ENCODE measurements around the gene FHL3. TPM values are rescaled to one million over a fixed set of nuclear protein-coding genes. Genes with fewer than 3 reads are reported as not detected.

FHL3 gene
- 12.6 TPM for polyA plus RNA-seq (2012; ENCODE audit: insufficient read depth, insufficient read length)

DNA sequence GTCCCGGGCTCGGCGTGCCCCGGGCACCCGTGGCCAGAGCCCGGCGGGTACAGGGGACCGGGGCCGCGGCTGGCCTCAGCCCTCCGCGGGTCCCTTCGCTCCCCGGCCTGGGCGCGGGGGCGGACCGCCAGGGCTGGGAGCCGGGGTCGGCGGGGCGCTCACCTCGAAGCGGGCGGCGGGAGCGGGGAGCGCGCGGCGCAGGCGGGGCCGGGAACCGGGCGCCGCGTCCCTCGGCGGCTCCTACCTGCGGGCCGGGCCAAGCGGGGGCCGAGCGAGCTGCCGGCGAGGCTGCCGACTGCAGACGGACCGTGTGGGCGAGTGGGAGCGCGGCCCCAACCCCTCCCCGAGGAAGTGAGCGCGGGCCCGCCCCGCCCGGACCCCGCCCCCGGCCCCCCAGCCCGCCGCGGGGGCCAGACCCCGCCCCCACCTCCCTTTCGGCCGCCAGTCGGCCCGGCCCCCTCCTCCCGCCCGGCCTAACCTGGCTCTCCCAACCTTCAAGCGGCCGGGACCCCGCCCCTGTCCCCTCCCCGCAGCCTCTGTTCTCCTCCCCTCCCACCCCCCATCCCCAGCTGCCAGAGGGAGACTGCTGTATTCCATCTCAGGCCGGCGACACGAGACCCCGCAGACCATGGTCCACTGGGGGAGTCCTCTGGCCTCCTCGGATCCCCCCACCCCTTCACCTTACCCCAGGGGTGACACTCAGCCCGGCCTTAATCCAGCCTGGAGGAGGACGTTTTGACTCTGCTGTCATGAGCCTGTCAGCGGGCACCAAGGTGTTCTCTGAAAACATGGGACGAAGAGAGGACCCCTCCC lies at the start of gene FHL3:
Gene FHL3, minus strand, starts transcription at position 320 of the 813 bp plus-strand sequence. CDS start 6,102 bp downstream, outside the sequence.
- H3K4me3 ChIP-seq (ENCODE audit: low read length), result peak within 1 kb of the TSS; percentile 63
- DNase-seq (ENCODE audit: low read depth, low spot score), result peak; percentile 33

- DNase-seq (ENCODE audit: low read depth, low spot score), result no peak
- H3K4me3 ChIP-seq (ENCODE audit: low read length), result no peak overlapping the region
Measured at GRCh38 chr1:38053416-38054091, 48.2 kb upstream of the FHL3 start.

DNA sequence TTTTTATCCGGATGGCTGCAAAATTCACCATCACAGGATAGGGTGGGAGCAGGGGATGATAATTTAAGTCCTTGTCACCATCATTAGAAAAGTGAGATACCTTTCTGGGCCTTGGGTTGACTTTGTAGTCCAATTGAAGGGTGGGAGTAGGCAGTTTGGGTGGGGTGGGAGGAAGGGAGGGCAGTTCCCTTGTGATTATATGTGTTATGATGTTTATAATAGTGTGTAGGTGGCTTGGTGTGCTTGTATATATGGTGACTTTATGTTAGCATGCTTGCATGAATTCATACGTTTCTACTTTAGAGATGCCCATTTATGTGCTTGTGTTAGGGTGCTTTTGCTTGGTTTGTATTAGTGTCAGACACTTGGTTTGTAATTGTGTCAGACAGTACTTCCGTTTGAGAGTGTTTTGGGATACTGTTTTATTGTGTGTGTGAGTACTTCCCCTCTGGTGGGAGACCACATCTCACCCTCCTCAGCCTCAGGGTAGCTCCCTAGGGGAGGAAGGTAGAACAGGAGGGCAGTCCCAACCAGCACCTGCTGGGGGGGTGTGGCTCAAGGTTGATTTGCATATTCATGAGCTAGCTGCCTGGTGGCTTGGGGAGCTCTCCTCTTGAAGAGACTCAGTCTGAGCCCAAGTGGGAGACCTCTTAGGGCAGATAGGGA lies 47.6 kb upstream of the FHL3 start:
- H3K4me3 ChIP-seq (ENCODE audit: low read length), result no peak overlapping the region
- DNase-seq (ENCODE audit: low read depth, low spot score), result no peak

GRCh38 chr1:38051079-38051543 lies 45.8 kb upstream of the FHL3 start:
- DNase-seq (ENCODE audit: low read depth, low spot score), result no peak
- H3K4me3 ChIP-seq (ENCODE audit: low read length), result no peak overlapping the region

DNA sequence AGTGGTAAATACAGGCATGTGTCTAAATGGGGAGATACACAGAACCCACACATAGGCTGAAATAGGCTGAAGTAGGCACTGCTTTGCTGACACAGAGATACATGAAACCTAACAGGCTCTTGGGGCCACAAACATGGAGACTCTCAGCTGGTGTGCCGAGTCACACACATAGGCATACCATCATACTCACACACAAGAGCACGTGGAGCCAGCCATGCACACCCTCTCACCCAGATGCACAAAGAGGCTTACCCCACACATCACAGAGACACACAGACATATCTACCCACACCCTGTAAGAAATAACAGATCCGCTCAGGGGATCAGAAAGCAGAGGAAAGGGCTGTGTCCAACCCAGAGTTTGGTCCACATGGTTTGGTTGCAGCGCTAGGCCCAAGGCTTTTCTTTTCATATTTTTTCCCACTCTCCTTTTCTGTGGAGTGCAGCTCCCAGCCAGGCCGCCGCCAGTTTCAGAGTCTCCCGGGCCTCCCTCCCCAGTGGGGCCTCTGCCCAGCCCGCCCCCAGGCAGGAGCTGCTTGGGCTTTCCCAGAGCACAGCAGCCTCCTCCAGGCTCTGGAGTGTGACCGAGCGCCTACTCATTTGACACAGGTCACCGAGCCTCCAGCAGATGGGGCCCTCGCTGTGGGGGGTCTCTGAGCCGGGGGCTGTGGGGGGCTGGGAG lies 45.2 kb upstream of the FHL3 start:
- DNase-seq (ENCODE audit: low read depth, low spot score), result no peak
- H3K4me3 ChIP-seq (ENCODE audit: low read length), result no peak overlapping the region

DNA sequence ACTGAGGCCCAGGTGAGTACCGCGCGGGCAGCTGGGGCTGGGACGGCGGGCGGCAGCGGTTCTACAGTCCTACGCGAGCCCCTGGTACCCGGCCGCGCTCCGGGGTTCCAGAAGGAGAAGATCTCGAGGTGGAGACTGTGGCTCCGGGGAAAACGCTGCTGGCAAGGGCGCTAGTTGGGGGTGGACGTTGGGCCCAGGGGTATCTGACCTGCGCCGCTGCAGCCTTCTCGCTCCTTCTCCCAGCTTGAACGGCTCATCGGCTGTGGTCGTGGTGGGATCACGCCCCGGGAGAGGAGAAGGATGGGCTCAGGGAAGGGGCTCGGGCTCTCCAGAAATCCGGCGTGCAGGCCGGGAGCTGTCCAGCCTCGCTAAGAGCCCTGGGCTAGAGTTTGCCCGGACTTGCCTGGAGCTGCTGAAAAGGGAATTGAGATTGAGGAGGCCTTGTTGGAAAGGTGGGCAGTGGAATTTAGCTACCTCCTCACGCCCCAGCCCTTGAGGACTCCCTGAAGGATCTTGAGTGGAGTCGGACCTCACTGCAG lies 42.4 kb upstream of the FHL3 start:
- H3K4me3 ChIP-seq (ENCODE audit: low read length), result no peak overlapping the region

DNA sequence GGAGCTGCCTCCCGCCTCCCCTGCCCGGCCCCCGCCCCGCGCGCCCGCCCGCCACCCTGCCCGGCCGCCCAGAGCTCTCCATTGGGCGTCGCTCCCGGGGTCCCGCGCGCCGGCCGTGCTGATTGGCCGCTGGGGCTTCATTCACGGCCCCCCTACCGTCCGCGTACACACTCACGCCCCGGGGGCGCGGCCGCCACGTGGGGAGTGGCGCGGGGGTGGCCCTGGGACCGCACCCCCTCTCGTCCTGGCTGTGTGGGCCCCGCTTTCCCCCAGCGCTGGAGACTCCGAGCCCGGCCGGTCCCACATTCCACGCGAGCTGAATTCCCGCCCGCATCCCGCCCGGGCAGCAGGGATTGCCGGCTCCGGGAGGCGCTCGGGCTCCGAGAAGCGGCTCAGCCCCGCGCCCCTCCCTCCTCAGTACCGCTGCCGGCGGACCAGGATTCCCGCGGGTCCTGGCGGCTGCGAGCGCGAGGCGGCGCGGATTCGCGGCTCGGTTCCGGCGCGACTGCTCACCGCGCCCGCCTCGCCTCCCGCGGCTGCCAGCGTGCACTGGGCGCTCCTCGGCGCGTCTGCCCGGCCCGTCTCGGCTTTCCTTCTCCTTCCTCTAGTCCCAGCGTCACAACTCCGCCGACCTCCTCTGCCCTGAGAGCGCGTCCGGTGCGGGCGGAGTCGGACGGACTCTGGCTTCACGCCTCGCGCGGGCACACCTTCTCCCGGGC lies 41.7 kb upstream of the FHL3 start:
- H3K4me3 ChIP-seq (ENCODE audit: low read length), result peak overlapping the region; percentile 29
- DNase-seq (ENCODE audit: low read depth, low spot score), result peak; percentile 39

More for the DNA sequence above, 42.4 kb upstream of the FHL3 start:
- DNase-seq (ENCODE audit: low read depth, low spot score), result no peak

GRCh38 chr1:38046333-38046883 lies 41.1 kb upstream of the FHL3 start, which contains the start of gene POU3F1:
POU3F1 (minus strand) TSS chr1:38046793; CDS start chr1:38046743, 50 bp downstream.
- no peak for DNase-seq (ENCODE audit: low read depth, low spot score)
- peak within 1 kb of the TSS; percentile 29 for H3K4me3 ChIP-seq (ENCODE audit: low read length)

DNA sequence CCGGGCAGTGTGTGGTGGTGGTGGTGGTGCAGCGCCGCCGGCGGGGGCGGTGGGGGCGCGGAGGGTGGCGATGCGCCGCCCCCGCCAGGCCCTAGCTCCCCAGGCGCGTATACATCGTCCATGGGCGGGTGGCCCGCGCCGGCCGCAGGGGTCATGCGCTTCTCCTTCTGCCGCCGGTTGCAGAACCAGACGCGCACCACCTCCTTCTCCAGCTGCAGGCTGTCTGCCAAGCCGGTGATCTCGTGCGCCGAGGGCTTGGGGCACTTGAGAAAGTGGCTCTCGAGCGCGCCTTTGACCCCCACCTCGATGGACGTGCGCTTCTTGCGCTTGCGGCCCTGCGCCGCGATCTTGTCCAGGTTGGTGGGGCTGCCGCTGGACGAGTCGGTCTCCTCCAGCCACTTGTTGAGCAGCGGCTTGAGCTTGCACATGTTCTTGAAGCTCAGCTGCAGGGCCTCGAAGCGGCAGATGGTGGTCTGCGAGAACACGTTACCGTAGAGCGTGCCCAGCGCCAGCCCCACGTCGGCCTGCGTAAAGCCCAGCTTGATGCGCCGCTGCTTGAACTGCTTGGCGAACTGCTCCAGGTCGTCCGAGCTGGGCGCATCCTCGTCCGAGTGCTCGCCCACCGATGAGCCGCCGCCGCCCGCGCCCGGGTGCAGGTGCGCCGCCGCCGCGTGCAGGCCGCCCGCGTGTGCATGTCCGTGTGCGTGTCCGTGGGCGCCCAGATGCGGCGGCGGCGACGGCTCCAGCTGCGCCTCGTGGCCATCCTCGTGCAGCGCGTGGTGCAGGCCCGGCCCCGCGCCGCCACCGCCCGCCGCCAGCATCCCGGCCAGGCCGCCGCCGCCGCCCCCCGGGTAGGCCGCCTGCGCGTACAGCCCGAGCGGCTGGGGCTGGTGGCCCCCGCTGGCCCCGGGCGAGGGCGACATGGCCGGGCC lies 40.4 kb upstream of the FHL3 start:
- no peak overlapping the region for H3K4me3 ChIP-seq (ENCODE audit: low read length)
- DNase-seq (ENCODE audit: low read depth, low spot score), result no peak

GRCh38 chr1:38044221-38045215 lies 39.2 kb upstream of the FHL3 start:
- no peak for DNase-seq (ENCODE audit: low read depth, low spot score)
- H3K4me3 ChIP-seq (ENCODE audit: low read length), result no peak overlapping the region

DNA sequence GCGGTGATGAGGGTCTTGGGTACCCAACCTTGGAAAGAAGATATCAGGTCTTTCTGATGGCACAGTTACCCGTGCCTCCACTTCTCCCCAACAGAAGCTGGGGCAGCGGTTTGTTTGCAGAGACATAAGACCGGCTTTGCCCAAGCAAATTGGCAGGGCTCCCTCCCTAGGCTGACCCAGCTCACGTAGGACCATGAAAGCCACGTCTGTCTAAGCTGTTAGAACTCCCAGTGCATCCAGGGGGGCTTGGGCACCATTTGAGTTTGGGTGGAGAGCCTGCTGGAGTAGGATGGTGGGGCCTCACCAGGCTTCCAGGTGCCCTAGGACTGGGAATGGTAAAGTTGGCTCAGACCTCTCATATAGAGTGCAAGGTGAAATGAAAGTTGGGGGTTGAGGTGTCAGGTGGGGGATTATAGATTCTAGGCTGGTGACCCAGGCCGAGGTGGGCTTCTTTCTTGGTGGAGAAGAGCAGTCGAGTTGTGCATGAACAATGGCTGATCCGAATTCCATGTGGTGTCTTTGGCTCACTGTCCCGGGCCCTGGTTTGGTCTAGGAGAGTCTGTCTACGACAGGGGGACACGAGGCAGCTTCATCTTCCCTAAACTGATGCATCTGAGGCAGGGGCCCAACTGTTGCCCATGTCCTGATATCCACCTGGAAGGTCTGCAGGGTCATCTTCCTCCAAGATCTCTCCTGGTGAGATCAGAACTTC lies 37.9 kb upstream of the FHL3 start:
- no peak for DNase-seq (ENCODE audit: low read depth, low spot score)
- no peak overlapping the region for H3K4me3 ChIP-seq (ENCODE audit: low read length)

- H3K4me3 ChIP-seq (ENCODE audit: low read length), result no peak overlapping the region
- no peak for DNase-seq (ENCODE audit: low read depth, low spot score)
Measured at GRCh38 chr1:38041936-38042834, 36.9 kb upstream of the FHL3 start.

DNA sequence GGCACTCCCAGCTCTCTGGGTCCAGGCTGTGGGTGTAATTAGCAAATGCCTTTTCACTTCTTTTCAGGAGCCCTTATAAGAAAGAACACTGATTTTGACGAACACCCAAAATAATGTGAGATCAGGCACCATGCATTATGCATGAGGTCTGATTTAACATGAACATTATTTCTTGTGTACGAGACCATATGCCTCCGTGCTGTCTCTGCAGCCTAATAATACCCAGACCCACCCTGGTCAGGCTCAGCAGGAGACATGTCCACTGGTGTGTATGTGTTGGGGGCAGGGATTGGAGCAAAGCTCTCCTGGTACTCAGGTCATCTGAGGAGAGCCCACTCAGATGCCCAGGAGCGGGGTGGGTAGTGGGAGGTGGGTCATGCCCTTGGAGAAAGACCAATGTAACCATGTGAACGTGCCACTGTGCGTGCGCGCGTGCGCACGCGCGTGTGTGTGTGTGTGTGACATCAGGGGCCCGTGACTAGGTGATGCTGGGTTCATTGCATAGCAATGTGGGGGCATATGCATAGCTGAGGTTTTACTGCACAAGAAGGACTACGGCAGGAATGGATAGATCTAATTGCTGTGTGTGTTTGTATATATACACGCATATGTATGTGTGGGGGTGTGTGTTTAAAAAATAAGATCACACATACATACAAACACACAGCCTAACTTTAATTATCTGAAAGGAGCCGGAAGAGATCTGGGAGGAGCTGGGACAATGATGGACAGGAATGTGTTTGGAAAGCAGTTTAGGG lies 34.2 kb upstream of the FHL3 start:
- DNase-seq (ENCODE audit: low read depth, low spot score), result no peak
- H3K4me3 ChIP-seq (ENCODE audit: low read length), result no peak overlapping the region

- no peak for DNase-seq (ENCODE audit: low read depth, low spot score)
- no peak overlapping the region for H3K4me3 ChIP-seq (ENCODE audit: low read length)
Measured at GRCh38 chr1:38038861-38039260, 33.5 kb upstream of the FHL3 start.

Data from Jurkat, Clone E6-1 (cell line).